NCI-H2196 treated with DMSO at 0.1 percent for 48 hours (cell line): Measurements from ENCODE around the gene LZTFL1.
"Not testable (repeated sequence)": the region's sequence is repeated elsewhere in the genome, so short reads cannot be mapped to it uniquely, and the experiment has no call there.

Experiments used
- DNase-seq: peaks from one replicate; lab custom pipeline; 2025; ENCODE audit not compliant: unreplicated experiment; lab: John Stamatoyannopoulos, UW

The LZTFL1 gene

DNA sequence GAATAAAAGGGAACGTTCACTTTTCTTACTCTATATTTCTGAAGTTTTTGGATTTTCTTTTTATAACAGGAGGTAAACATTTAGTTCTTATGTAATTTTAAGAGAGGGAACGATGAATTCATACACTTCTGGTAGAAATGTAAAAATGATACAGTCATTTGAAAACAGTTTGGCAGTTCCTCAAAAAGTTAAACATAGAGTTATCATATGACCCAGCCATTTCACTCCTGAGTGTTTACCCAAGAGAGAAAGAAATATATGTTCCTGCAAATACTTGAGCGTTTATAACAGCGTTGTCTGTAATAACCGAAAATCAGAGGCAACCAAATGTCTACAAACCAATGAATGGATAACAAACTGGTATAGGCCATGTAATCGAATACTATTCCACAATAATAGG, 23.6 kb upstream of the LZTFL1 start:
- no peak for DNase-seq

GRCh38 chr3:45864760-45865519, 23.0 kb upstream of the LZTFL1 start:
- no peak for DNase-seq

GRCh38 chr3:45861043-45861719, 19.3 kb upstream of the LZTFL1 start:
- no peak for DNase-seq

GRCh38 chr3:45860481-45860880, 18.6 kb upstream of the LZTFL1 start:
- no peak for DNase-seq

DNA sequence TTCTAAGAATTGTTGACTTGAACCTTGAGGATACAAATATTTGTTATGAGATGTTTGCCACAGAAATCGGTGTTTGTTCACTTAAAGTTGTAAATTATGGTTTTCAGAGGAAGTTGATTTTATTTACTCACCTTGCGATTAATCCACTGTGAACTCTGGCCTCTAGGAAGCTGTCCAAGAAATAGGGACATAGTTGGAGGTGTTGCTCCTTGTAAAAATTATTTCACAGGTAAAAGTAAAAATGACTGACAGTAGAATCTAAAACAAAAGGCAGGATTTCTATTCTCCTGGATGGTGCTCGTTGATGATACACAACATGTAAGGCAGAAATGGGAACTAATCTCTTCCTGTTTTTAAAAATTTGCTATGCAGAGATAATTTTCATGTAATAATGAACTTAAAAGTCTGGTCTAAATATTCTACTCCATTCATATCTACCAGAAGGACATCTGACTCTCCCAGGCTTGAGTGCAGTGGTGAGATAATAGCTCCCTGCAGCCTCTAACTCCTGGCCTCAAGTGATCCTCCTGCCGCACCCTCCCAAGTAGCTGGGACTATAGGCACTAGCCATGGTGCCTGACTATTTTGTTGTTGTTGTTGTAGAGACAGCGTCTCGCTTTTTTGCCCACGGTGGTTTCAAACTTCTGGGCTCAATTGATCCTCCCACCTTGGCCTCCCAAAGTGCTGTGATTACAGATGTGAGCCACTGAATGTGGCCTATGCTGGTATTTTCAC, 17.1 kb upstream of the LZTFL1 start:
- no peak for DNase-seq

GRCh38 chr3:45857024-45857423, 15.1 kb upstream of the LZTFL1 start:
- DNase-seq: not testable (repeated sequence)

GRCh38 chr3:45856323-45856722, 14.4 kb upstream of the LZTFL1 start:
- DNase-seq: not testable (repeated sequence)

DNA sequence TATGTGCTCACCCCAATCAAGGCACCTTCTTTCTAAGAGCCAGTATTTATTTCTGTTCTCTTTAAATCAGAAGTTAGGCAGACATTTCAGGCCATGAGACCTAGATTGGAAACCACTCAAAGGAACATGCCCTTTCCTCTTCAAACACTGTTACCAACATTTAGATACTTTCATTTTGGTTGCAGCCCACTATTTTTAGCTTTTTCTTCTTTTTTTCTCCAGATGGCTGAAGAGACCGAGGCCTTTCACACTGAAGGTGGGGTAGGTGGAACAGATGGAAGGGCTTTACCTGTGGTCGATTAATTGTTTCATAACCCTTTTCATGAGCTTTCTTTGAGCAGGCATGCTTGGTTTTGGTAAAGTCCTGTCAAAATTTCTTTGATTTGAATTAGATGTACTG, 10.9 kb upstream of the LZTFL1 start:
- DNase-seq: no peak

GRCh38 chr3:45848392-45848791, 6.5 kb upstream of the LZTFL1 start:
- DNase-seq: no peak

- DNase-seq: no peak
Measured at GRCh38 chr3:45844616-45845015, 2.7 kb upstream of the LZTFL1 start.

DNA sequence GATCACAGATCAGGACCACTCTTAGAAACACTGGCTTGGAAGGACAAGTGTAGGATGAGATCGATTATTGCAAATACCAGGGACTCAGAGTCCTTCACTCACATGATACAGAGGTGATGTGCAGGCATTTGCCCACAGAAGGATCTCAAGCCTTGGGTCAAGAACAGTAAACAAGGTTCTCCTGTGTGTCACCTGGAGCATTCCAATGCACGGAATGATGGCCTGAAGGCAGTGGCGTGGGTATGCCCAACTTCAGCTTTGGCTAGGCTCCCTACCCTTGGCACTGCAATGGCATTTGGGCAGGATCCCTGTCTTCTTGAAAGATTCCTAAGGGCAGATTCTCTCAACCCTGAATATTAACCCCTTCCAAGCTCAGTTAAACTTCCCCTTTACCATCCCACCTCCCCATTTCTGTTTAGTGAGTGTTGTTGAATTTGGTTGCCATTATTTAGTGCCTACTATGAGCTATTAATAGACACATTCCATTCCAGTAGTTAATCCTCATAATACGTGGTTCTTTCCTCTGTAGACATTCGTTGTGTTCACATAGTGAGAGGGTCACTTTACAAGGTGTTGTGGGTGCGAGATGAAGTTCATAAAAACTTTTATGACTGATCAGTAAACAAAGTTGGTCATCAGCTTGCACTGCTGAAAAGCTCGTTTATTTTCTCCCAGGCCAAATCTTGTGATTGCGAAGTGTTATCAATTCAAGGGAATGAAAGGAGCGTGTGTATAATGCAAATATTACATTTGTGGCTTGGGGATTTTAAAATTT, 1.1 kb upstream of the LZTFL1 start:
- no peak for DNase-seq

DNA sequence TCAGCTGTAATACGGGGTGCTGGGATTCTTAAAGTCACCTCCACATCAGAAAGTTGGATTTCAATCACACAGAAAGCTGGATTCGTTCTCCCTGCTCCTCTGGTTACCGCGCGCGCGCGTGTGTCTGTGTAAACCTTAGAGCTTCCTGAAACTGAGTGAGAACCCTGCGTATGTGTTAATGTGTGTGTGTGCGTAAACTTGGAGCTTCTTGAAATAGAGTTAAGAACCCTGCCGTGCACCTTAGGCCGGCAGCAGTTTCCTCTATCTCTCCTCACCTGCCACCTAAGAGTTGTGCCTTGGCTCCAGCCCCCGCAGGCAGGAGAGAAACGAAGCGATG, 531 bp downstream of the LZTFL1 start:
- no peak for DNase-seq

- no peak for DNase-seq
Measured at GRCh38 chr3:45838466-45838865, 3.5 kb downstream of the LZTFL1 start.

- peak; percentile 39 for DNase-seq
Measured at GRCh38 chr3:45832699-45833098, 9.2 kb downstream of the LZTFL1 start.

DNA sequence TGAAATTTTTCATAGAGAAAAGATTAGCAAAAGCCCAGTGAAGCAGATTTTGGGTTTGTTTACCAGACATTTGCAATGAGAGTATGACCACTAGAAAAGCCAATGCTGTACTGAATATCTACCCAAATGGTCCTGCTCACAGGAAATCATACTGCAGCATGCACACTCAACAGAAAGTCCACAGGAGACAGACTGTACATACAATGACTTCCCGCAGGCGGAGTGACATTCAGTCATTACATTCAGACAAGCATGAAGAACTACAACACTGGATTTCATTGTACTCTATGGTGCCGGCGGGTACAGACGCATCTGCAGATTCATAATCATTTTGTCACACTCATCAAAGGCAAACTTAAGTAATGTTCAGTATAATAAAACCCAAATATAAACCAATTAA, 11.8 kb downstream of the LZTFL1 start:
- no peak for DNase-seq

DNA sequence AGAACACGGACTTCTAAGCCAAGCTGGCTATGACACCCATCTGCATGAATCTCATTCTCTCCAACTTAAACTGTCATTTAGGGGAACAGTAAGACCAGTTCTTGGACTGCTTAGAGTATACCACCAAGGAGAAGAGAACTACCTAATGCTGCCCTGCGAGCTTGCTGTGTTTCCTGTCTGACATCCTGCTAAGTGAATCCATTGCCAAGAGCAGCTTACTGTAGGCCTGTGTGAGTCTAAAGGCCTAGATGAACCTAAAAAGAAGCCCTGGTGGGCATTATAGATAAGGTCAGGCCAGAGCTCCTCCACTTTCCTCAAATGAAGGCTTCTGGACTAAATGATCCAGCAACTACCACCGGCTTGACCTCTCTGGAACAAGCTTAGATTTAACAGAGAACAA, 15.0 kb downstream of the LZTFL1 start:
- no peak for DNase-seq

DNA sequence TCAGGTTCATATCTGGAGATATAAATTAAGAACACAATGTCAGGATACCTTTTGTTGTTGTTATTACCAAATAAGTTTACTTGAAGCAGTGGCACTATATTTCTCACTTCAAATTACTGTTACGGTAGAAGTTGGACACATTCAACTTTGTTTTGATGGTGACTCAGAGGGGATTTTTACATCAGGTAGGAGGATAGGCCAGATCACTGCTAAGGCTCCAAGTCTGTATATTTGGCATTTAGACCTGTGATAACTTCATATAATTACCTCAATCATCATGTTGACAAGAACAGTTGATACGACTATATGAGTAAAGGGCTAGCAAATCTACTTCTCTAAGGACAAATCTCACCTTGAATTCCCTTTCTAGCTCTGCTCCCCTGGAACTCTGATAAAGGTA, 15.6 kb downstream of the LZTFL1 start:
- no peak for DNase-seq

- no peak for DNase-seq
Measured at GRCh38 chr3:45821127-45821526, 20.8 kb downstream of the LZTFL1 start.

DNA sequence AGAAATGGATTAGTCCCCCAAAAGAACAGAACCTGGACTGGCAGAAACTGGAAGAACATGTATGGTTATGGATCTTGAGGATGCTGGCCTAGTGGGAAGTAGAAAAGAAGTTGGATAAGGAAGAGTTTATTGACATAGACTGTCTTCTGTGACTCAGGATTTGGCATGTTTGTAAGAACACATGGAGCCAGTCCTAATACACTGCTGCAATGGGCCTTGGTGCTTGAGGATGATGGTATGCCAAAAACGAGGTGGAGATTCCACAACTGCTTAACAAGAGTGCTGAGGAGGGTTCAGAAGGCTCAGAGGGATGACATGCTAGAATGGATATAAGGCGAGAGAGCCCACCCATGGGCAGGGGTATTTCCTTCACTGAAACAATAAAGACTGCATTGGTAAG, 22.4 kb downstream of the LZTFL1 start:
- DNase-seq: no peak

GRCh38 chr3:45817831-45818522, 23.9 kb downstream of the LZTFL1 start:
- peak; percentile 64 for DNase-seq

GRCh38 chr3:45816544-45816943, 25.4 kb downstream of the LZTFL1 start:
- peak; percentile 32 for DNase-seq
